ENCODE data around the gene PCDH15. TPM values are rescaled to one million over a fixed set of nuclear protein-coding genes. Genes with fewer than 3 reads are reported as not detected.

The PCDH15 gene
- total RNA-seq, 1 donor from 2014 or later, result 2.1 TPM

DNA sequence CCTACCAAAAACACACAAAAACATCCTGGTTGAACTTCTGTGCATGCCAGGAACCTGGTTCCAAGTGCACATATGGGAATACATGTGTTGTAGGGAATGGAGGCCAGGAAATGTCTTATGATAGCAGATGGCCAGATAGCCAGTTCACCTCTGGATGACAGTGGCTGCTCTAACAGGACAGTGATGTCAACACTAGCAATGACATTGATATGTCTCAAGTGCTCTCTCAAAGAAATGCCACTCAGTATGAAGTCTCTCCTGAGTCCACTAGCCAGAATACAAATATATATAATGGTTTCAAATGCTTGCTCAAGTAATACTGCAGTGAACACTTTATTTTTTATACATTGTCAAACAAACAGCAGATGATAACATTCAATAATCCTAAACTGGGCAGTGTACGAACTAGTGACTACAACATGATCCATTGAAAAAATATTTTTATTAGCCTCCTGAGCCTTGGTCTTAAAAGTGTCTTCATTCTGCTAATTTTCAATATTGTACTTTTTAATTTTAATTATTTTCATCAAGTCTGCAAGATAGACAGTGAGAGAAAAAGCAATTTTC is 26.0 kb upstream of the PCDH15 start:
- no peaks in the 10 kb centered on the region for H3K27me3 ChIP-seq (ENCODE audit: low read depth)
- H3K36me3 ChIP-seq, result no peaks in the 10 kb centered on the region
- H3K4me1 ChIP-seq, result no peaks in the 10 kb centered on the region
- intact Hi-C loops (cut with DNase I), result no loop called here
- no peak overlapping the region for H3K4me3 ChIP-seq
- TF ChIP-seq, protein P1, sequence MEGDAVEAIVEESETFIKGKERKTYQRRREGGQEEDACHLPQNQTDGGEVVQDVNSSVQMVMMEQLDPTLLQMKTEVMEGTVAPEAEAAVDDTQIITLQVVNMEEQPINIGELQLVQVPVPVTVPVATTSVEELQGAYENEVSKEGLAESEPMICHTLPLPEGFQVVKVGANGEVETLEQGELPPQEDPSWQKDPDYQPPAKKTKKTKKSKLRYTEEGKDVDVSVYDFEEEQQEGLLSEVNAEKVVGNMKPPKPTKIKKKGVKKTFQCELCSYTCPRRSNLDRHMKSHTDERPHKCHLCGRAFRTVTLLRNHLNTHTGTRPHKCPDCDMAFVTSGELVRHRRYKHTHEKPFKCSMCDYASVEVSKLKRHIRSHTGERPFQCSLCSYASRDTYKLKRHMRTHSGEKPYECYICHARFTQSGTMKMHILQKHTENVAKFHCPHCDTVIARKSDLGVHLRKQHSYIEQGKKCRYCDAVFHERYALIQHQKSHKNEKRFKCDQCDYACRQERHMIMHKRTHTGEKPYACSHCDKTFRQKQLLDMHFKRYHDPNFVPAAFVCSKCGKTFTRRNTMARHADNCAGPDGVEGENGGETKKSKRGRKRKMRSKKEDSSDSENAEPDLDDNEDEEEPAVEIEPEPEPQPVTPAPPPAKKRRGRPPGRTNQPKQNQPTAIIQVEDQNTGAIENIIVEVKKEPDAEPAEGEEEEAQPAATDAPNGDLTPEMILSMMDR (IDR thresholded peaks at IDR 0.05), result no peak
- no peak overlapping the region for H3K27ac ChIP-seq
- no peak for DNase-seq
- no peak for ATAC-seq
- H3K9me3 ChIP-seq, result no peaks in the 10 kb centered on the region

DNA sequence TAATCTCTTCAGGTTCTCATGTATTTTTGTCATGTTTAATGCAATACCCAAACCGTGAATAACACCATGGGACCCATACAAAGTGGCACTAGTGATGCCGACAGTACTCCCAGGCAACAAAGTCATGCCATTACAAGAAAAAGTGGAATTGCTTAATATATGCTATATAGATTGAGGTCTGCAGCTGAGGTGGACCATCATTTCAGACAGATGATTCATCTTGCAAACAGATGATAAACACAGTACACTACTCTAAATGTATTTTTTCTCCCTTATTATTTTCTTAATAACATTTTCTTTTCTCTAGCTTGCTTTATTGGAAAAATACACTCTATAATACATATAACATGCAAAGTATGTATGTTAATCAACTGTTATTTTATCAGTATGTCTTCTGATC is 14.6 kb upstream of the PCDH15 start:
- no peaks in the 10 kb centered on the region for H3K36me3 ChIP-seq
- no peaks in the 10 kb centered on the region for H3K27me3 ChIP-seq (ENCODE audit: low read depth)
- DNase-seq (no peak), ATAC-seq (no peak)
- H3K9me3 ChIP-seq, result no peaks in the 10 kb centered on the region
- H3K27ac ChIP-seq, result no peak overlapping the region
- TF ChIP-seq, protein P1 (IDR thresholded peaks at IDR 0.05), result no peak
- intact Hi-C loops (cut with DNase I), result no loop called here
- H3K4me1 ChIP-seq, result no peaks in the 10 kb centered on the region
- H3K4me3 ChIP-seq, result no peak overlapping the region

DNA sequence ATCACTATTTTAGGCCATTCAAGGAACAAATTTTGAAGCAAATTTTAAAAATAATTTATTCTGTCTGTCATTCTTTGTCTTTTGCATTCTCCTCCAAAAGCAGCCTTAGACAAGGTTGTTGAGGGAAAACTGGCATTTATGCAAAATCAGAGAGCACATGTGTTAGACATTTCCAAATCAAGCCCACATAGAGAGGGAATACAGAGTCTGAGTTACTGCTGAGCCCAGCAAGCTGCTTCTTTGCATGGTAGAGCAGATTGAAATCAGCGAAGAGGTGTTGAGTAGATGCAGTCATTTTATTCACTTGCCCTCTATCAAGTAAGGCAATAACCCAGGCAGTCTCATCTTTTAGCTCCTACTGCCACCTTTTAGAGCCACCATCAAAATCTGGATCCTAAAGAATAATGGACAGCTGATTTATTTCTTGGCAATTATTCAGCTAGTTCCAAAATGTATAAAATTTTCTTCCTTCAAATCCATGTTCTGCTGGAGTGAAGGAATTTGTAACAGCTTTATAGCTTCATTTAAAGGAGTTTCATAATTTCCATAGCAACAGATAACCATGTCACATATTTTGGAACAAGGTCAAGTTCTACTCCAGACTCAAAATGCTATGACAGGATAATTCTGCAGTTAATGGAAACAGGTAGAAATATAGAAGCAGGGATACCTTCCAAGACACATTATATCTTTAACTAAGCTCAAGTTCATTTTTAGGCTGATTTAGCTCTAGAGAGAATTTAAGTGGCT is 7.3 kb upstream of the PCDH15 start:
- DNase-seq, result no peak
- no peaks in the 10 kb centered on the region for H3K9me3 ChIP-seq
- intact Hi-C loops (cut with DNase I), result no loop called here
- TF ChIP-seq, protein P1 (IDR thresholded peaks at IDR 0.05), result no peak
- H3K27me3 ChIP-seq (ENCODE audit: low read depth), result no peaks in the 10 kb centered on the region
- H3K4me1 ChIP-seq, result no peaks in the 10 kb centered on the region
- H3K4me3 ChIP-seq, result no peak overlapping the region
- no peak for ATAC-seq
- no peak overlapping the region for H3K27ac ChIP-seq
- H3K36me3 ChIP-seq, result no peaks in the 10 kb centered on the region

DNA sequence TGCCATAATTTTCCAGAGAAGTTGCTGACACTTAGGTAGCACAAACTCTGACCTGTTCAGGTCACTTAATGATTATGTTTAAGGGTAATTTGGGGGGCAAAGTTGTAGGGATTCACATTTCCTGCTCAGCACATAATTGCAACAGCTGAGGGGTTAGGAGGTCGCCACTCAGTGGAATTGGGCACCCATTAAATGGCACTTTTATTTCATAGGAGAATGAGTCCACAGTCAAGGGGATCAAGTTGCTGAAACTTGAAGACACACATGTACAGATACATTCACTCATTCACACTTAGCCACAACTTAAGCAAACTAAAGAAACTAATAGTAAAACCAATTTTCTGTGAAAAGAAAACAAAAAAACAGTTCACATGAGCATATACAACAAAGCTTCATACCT is 1.5 kb downstream of the PCDH15 start:
- no peaks in the 10 kb centered on the region for H3K27me3 ChIP-seq (ENCODE audit: low read depth)
- no peak overlapping the region for H3K4me3 ChIP-seq
- intact Hi-C loops (cut with DNase I), result no loop called here
- TF ChIP-seq, protein P1 (IDR thresholded peaks at IDR 0.05), result no peak
- H3K9me3 ChIP-seq, result no peaks in the 10 kb centered on the region
- no peak for ATAC-seq
- DNase-seq, result no peak
- no peaks in the 10 kb centered on the region for H3K4me1 ChIP-seq
- H3K27ac ChIP-seq, result no peak overlapping the region
- H3K36me3 ChIP-seq, result no peaks in the 10 kb centered on the region

DNA sequence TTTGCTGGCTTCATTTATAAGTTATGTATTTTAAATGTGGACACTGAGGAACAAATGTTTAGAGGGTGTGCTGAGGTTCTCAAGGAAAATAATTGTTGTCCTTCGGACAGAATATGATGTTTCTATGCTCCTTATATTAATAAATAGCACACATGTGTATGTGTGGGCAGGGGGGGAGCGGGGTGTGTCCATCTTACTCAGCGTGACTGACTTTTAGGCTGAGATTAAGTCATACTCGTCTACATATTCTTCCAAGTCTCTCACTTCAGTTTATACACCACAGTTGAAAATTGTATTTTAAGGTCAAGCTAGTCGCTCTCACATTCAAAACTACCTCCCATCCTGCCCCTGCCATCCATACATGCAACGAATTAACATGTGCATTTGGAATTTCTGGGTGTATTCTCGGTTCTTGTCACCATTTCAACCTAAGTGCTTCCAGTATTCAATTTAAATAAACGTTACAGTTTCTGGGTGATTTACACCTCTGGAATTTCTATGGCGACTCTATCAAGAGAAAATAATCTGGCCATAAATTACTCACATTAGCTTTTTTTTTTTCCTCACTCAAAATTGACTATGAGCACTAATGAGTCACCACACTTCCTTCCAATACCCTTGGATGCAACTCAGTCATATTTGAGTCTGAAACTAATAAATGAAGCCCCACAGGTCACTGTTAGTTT is 3.3 kb downstream of the PCDH15 start:
- Histone ChIP-seq H3K27me3 (ENCODE audit: low read depth) (no peaks in the 10 kb centered on the region), H3K27ac (no peak overlapping the region), H3K36me3 (no peaks in the 10 kb centered on the region), H3K4me1 (no peaks in the 10 kb centered on the region), H3K9me3 (no peaks in the 10 kb centered on the region), H3K4me3 (no peak overlapping the region)
- no peak for DNase-seq
- ATAC-seq, result no peak
- TF ChIP-seq, protein P1 (IDR thresholded peaks at IDR 0.05), result no peak
- intact Hi-C loops (cut with DNase I), result no loop called here
